ENCODE results near the gene RGL3.

DNA sequence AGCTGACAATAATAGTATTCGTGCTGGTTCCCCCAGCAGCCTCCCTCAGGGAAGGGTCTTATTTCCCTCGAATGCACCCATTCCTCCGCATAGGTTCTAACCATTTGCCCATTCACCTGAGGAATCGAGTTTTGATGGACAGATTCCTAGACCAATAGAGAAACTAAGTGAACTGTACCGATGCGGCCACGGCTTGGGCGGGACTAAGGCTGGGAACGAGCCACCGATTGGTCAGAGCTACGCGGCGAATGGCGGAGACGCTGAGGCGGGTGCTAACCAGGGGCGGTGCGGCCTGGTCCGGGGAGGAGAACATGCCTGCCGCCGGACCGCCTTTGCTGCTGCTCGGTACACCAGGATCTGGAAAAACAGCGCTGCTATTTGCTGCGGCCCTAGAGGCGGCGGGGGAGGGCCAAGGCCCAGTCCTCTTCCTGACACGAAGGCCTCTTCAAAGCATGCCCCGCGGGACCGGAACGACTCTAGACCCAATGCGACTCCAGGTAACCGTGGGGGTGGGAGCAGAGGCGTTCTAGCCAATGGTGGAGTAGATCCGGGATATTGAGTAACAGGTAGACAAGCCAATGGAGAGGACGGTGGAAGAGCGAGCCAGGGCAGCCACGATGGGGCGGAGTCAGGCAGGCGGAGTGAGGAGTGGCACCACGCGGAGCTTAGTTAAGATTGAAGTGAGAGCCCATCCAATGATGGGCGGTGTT, 44.5 kb downstream of the RGL3 start, which contains the start of gene SWSAP1:
- TF ChIP-seq CTCF (conservative IDR thresholded peaks at IDR 0.05): no peak
- TF ChIP-seq ZFX (IDR thresholded peaks at IDR 0.05): peak; percentile 97

Measured in C4-2B (cell line).